Kidney (tissue), 14 donors: ENCODE data around the gene CASTOR1. TPM values are rescaled to one million over a fixed set of nuclear protein-coding genes. Genes with fewer than 3 reads are reported as not detected.

Experiments
- DNase-seq, 5 donors: peaks; one replicate each; pipeline ENCODE4 v3.0.0-alpha.2; 2013 to 2020
- FAIRE-seq: peaks from 2 replicates; lab custom pipeline; 2012; peaks lifted over from hg19 to GRCh38; lab: Jason Lieb, UNC
- H3K27ac ChIP-seq, 2 donors: one replicate each; pipeline ENCODE4 v1.7.0; 2013; ENCODE audit warnings: low read depth in 2 of 2, low read length in 2 of 2, inconsistent platforms in 1 of 2
- H3K27me3 ChIP-seq: one replicate; pipeline ENCODE4 v1.7.1; 2013; ENCODE audit warnings: low read length, inconsistent platforms; ENCODE audit not compliant: control insufficient read depth, insufficient read depth
- H3K36me3 ChIP-seq, 3 donors: one replicate each; pipeline versions ENCODE4 v1.7.0 to v1.7.1; 2013; ENCODE audit warnings: low read length in 3 of 3, control low read depth in 1 of 3, inconsistent platforms in 1 of 3; ENCODE audit not compliant: insufficient read depth in 3 of 3, control insufficient read depth in 2 of 3
- H3K4me1 ChIP-seq, 3 donors: one replicate each; pipeline versions ENCODE4 v1.7.0 to v1.7.1; 2013; ENCODE audit warnings: low read length in 3 of 3, inconsistent platforms in 1 of 3, low read depth in 1 of 3; ENCODE audit not compliant: control insufficient read depth in 2 of 3, insufficient read depth in 2 of 3
- H3K4me3 ChIP-seq, 3 donors: one replicate each; pipeline versions ENCODE4 v1.7.0 to v1.8.1; 2013; ENCODE audit warnings: low read length in 3 of 3, control low read depth in 1 of 3, inconsistent platforms in 1 of 3
- H3K9ac ChIP-seq, 3 donors: one replicate each; pipeline versions ENCODE4 v1.7.0 to v1.7.1; 2013; ENCODE audit warnings: low read length in 3 of 3, control low read depth in 1 of 3, inconsistent platforms in 1 of 3
- H3K9me3 ChIP-seq, 3 donors: one replicate each; pipeline versions ENCODE4 v1.7.0 to v1.7.1; 2013; ENCODE audit warnings: low read length in 3 of 3, control low read depth in 1 of 3, inconsistent platforms in 1 of 3; ENCODE audit not compliant: control insufficient read depth in 2 of 3, insufficient read depth in 1 of 3
- intact Hi-C: fragments of 100-400 bp; cut with DNase I; formaldehyde crosslinking; loops from one replicate; pipeline ENCODE4 v1.11.1; 2022
- polyA plus RNA-seq: library from polyadenylated mRNA; stranded (reverse); fragments of 350-450 nt; fragmentation: Illumina TruSeq; extraction: RNeasy Lipid Tissue Mini Kit (QIAGEN cat#74804); gene quantifications from one replicate; pipeline ENCODE4 v1.2.3, GENCODE V29; 2014; ENCODE audit warnings: low read depth, low replicate concordance; ENCODE audit not compliant: insufficient read depth
- total RNA-seq: library from RNA; stranded (reverse); fragmentation: NEBNext Ultra II Directional; extraction: Animal tissue kit (Norgen Biotek cat#: 25700); gene quantifications from one replicate; pipeline ENCODE4 v1.2.1, GENCODE V29; 2021
- TF ChIP-seq, protein P1 (sequence below): IDR thresholded peaks from 3 replicates; pipeline ENCODE4 v1.5.1; 2012; ENCODE audit warnings: mild to moderate bottlenecking, moderate library complexity, borderline replicate concordance; ENCODE audit not compliant: insufficient read depth; ENCODE audit errors: extremely low read depth
- donor health status: control.
- donor health status: control.
- donor health status: control.
- donor health status: control.
- donor health status: control.
- donor health status: DM: yes; HTN: yes; CAD: no.
- donor health status: Normal renal cell carcinoma (clear cell type).

Gene CASTOR1
- total and polyA plus RNA-seq, 2 donors from 2014 or later = 16.5 to 71.7 TPM

GRCh38 chr22:30253205-30253852, 36.0 kb downstream of the CASTOR1 start:
- Histone ChIP-seq H3K27me3 (no peaks in the 10 kb centered on the region), H3K36me3 (no peaks in the 10 kb centered on the region), H3K27ac (peak overlapping the region in 1 of 2 donors; percentile 41), H3K4me1 (peaks cover 6 to 16% (median 12%) of the 10 kb centered on the region in 3 donors), H3K9me3 (no peaks in the 10 kb centered on the region), H3K4me3 (no peak overlapping the region), H3K9ac (peak overlapping the region in 1 of 3 donors; percentile 13)
- FAIRE-seq (no peak), DNase-seq (peak; percentile 81 to 95 (median 87))
- TF ChIP-seq, protein P1, sequence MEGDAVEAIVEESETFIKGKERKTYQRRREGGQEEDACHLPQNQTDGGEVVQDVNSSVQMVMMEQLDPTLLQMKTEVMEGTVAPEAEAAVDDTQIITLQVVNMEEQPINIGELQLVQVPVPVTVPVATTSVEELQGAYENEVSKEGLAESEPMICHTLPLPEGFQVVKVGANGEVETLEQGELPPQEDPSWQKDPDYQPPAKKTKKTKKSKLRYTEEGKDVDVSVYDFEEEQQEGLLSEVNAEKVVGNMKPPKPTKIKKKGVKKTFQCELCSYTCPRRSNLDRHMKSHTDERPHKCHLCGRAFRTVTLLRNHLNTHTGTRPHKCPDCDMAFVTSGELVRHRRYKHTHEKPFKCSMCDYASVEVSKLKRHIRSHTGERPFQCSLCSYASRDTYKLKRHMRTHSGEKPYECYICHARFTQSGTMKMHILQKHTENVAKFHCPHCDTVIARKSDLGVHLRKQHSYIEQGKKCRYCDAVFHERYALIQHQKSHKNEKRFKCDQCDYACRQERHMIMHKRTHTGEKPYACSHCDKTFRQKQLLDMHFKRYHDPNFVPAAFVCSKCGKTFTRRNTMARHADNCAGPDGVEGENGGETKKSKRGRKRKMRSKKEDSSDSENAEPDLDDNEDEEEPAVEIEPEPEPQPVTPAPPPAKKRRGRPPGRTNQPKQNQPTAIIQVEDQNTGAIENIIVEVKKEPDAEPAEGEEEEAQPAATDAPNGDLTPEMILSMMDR = no peak
- intact Hi-C loops = no loop called here

GRCh38 chr22:30252411-30253204, 36.7 kb downstream of the CASTOR1 start:
- H3K4me3 ChIP-seq = peak overlapping the region in 1 of 3 donors; percentile 28
- H3K9me3 ChIP-seq = no peaks in the 10 kb centered on the region
- no peaks in the 10 kb centered on the region for H3K27me3 ChIP-seq
- no peaks in the 10 kb centered on the region for H3K36me3 ChIP-seq
- TF ChIP-seq, protein P1 = no peak
- no peak for FAIRE-seq
- H3K27ac ChIP-seq = peak overlapping the region; percentile 23 to 51
- intact Hi-C loops = no loop called here
- DNase-seq = no peak
- peak overlapping the region in 1 of 3 donors; percentile 13 for H3K9ac ChIP-seq
- H3K4me1 ChIP-seq = peaks cover 6 to 16% (median 12%) of the 10 kb centered on the region in 3 donors

GRCh38 chr22:30251711-30252110, 37.6 kb downstream of the CASTOR1 start:
- no peak for FAIRE-seq
- intact Hi-C loops = no loop called here
- TF ChIP-seq, protein P1 = no peak
- Histone ChIP-seq H3K27ac (no peak overlapping the region), H3K27me3 (no peaks in the 10 kb centered on the region), H3K9me3 (no peaks in the 10 kb centered on the region), H3K4me3 (no peak overlapping the region), H3K4me1 (peaks cover 6 to 18% (median 12%) of the 10 kb centered on the region in 3 donors), H3K36me3 (no peaks in the 10 kb centered on the region), H3K9ac (no peak overlapping the region)
- no peak for DNase-seq
